ENCODE results near the gene MAP3K10.

The MAP3K10 gene

GRCh38 chr19:40238775-40239174 is 47.5 kb downstream of the MAP3K10 start:
- H3K4ac ChIP-seq (ENCODE audit: low read length): no peak overlapping the region
- DNase-seq (ENCODE audit: low spot score): no peak
- H2BK15ac ChIP-seq (ENCODE audit: low read length): no peak overlapping the region
- H3K79me1 ChIP-seq (ENCODE audit: low read depth, low read length): no peaks in the 10 kb centered on the region
- H3K23ac ChIP-seq (ENCODE audit: low read depth, low read length, poor library complexity): no peak overlapping the region
- no CpG with 5 or more reads among the region's 9 CpGs for WGBS, 2 donors (ENCODE audit: extremely low coverage in 2 of 2, insufficient read length in 2 of 2, insufficient replicate concordance in 1 of 2)
- no peaks in the 10 kb centered on the region for H3K4me1 ChIP-seq (ENCODE audit: control insufficient read depth in 2 of 2, insufficient read depth in 1 of 2, low read depth in 1 of 2, low read length in 2 of 2)
- no peak overlapping the region for H3K18ac ChIP-seq (ENCODE audit: low read length)
- H3K14ac ChIP-seq (ENCODE audit: low read length): no peak overlapping the region
- no peak overlapping the region for H2AK5ac ChIP-seq (ENCODE audit: low read depth, low read length)
- H2BK12ac ChIP-seq (ENCODE audit: low read length): no peak overlapping the region
- no peak overlapping the region for H3K27ac ChIP-seq (replicated peaks; ENCODE audit: low read length)
- no peak overlapping the region for H3K9ac ChIP-seq (ENCODE audit: low read depth, low read length, poor library complexity)
- peaks cover 45 to 86% of the 10 kb centered on the region in 2 donors for H3K36me3 ChIP-seq (replicated peaks in 1 of 2; ENCODE audit: control insufficient read depth in 2 of 2, insufficient read depth in 2 of 2, low read length in 2 of 2)
- H2AFZ ChIP-seq (ENCODE audit: low read length): no peak overlapping the region
- H3K27me3 ChIP-seq (ENCODE audit: control insufficient read depth in 3 of 3, insufficient read depth in 3 of 3, low read depth in 1 of 3, low read length in 3 of 3): no peaks in the 10 kb centered on the region
- peaks cover 0 to 2% of the 10 kb centered on the region in 2 donors for H3K9me3 ChIP-seq (replicated peaks in 1 of 2; ENCODE audit: control insufficient read depth in 2 of 2, insufficient read depth in 1 of 2, low read depth in 1 of 2, low read length in 2 of 2)
- H3K4me3 ChIP-seq (ENCODE audit: low read length in 2 of 2): no peak overlapping the region
- no peak overlapping the region for H3K4me2 ChIP-seq (ENCODE audit: insufficient read depth, low read length, poor library complexity, severe bottlenecking)
- H4K8ac ChIP-seq (ENCODE audit: low read depth, low read length): no peak overlapping the region
- H2BK120ac ChIP-seq (ENCODE audit: low read depth, low read length): no peak overlapping the region
- no peak overlapping the region for H2BK5ac ChIP-seq (ENCODE audit: low read length)
- H4K91ac ChIP-seq (ENCODE audit: low read depth, low read length, poor library complexity): no peak overlapping the region

- Histone ChIP-seq H3K9ac (ENCODE audit: low read depth, low read length, poor library complexity) (no peak overlapping the region), H2AK5ac (ENCODE audit: low read depth, low read length) (no peak overlapping the region), H3K36me3 (replicated peaks in 1 of 2; ENCODE audit: control insufficient read depth in 2 of 2, insufficient read depth in 2 of 2, low read length in 2 of 2) (peaks cover 45 to 79% of the 10 kb centered on the region in 2 donors), H3K4me2 (ENCODE audit: insufficient read depth, low read length, poor library complexity, severe bottlenecking) (no peak overlapping the region), H3K18ac (ENCODE audit: low read length) (no peak overlapping the region), H3K27ac (replicated peaks; ENCODE audit: low read length) (no peak overlapping the region), H3K27me3 (ENCODE audit: control insufficient read depth in 3 of 3, insufficient read depth in 3 of 3, low read depth in 1 of 3, low read length in 3 of 3) (no peaks in the 10 kb centered on the region), H3K79me1 (ENCODE audit: low read depth, low read length) (no peaks in the 10 kb centered on the region), H3K4me3 (ENCODE audit: low read length in 2 of 2) (no peak overlapping the region), H3K4ac (ENCODE audit: low read length) (no peak overlapping the region), H3K9me3 (replicated peaks in 1 of 2; ENCODE audit: control insufficient read depth in 2 of 2, insufficient read depth in 1 of 2, low read depth in 1 of 2, low read length in 2 of 2) (peaks cover 0 to 2% of the 10 kb centered on the region in 2 donors), H2BK120ac (ENCODE audit: low read depth, low read length) (no peak overlapping the region), H2AFZ (ENCODE audit: low read length) (no peak overlapping the region), H3K4me1 (ENCODE audit: control insufficient read depth in 2 of 2, insufficient read depth in 1 of 2, low read depth in 1 of 2, low read length in 2 of 2) (peaks cover 0 to under 1% of the 10 kb centered on the region in 2 donors), H2BK15ac (ENCODE audit: low read length) (no peak overlapping the region), H3K14ac (ENCODE audit: low read length) (no peak overlapping the region), H2BK5ac (ENCODE audit: low read length) (no peak overlapping the region), H2BK12ac (ENCODE audit: low read length) (no peak overlapping the region), H3K23ac (ENCODE audit: low read depth, low read length, poor library complexity) (no peak overlapping the region), H4K8ac (ENCODE audit: low read depth, low read length) (no peak overlapping the region), H4K91ac (ENCODE audit: low read depth, low read length, poor library complexity) (no peak overlapping the region)
- WGBS, 2 donors (ENCODE audit: extremely low coverage in 2 of 2, insufficient read length in 2 of 2, insufficient replicate concordance in 1 of 2): no CpG with 5 or more reads among the region's 12 CpGs
- DNase-seq (ENCODE audit: low spot score): no peak
Measured at GRCh38 chr19:40239415-40240226, 48.4 kb downstream of the MAP3K10 start.

GRCh38 chr19:40240332-40240731 is 49.1 kb downstream of the MAP3K10 start:
- Histone ChIP-seq H3K18ac (ENCODE audit: low read length) (no peak overlapping the region), H3K4me2 (ENCODE audit: insufficient read depth, low read length, poor library complexity, severe bottlenecking) (no peak overlapping the region), H3K23ac (ENCODE audit: low read depth, low read length, poor library complexity) (no peak overlapping the region), H3K4ac (ENCODE audit: low read length) (no peak overlapping the region), H3K4me3 (ENCODE audit: low read length in 2 of 2) (peak overlapping the region in 1 of 2 donors; percentile 35), H4K8ac (ENCODE audit: low read depth, low read length) (no peak overlapping the region), H3K9me3 (replicated peaks in 1 of 2; ENCODE audit: control insufficient read depth in 2 of 2, insufficient read depth in 1 of 2, low read depth in 1 of 2, low read length in 2 of 2) (peaks cover 0 to 2% of the 10 kb centered on the region in 2 donors), H2BK120ac (ENCODE audit: low read depth, low read length) (no peak overlapping the region), H2BK12ac (ENCODE audit: low read length) (no peak overlapping the region), H3K79me1 (ENCODE audit: low read depth, low read length) (no peaks in the 10 kb centered on the region), H3K14ac (ENCODE audit: low read length) (no peak overlapping the region), H2BK15ac (ENCODE audit: low read length) (no peak overlapping the region), H2AFZ (ENCODE audit: low read length) (no peak overlapping the region), H3K4me1 (ENCODE audit: control insufficient read depth in 2 of 2, insufficient read depth in 1 of 2, low read depth in 1 of 2, low read length in 2 of 2) (peaks cover 2 to 6% of the 10 kb centered on the region in 2 donors), H4K91ac (ENCODE audit: low read depth, low read length, poor library complexity) (no peak overlapping the region), H3K27me3 (ENCODE audit: control insufficient read depth in 3 of 3, insufficient read depth in 3 of 3, low read depth in 1 of 3, low read length in 3 of 3) (no peaks in the 10 kb centered on the region), H2BK5ac (ENCODE audit: low read length) (no peak overlapping the region), H3K9ac (ENCODE audit: low read depth, low read length, poor library complexity) (no peak overlapping the region), H3K27ac (replicated peaks; ENCODE audit: low read length) (no peak overlapping the region), H3K36me3 (replicated peaks in 1 of 2; ENCODE audit: control insufficient read depth in 2 of 2, insufficient read depth in 2 of 2, low read length in 2 of 2) (peaks cover 42 to 72% of the 10 kb centered on the region in 2 donors), H2AK5ac (ENCODE audit: low read depth, low read length) (no peak overlapping the region)
- DNase-seq (ENCODE audit: low spot score): no peak
- WGBS, 2 donors (ENCODE audit: extremely low coverage in 2 of 2, insufficient read length in 2 of 2, insufficient replicate concordance in 1 of 2): no CpG with 5 or more reads among the region's 6 CpGs

GRCh38 chr19:40241125-40241808 is 50.0 kb downstream of the MAP3K10 start:
- Histone ChIP-seq H4K91ac (ENCODE audit: low read depth, low read length, poor library complexity) (no peak overlapping the region), H3K4me1 (ENCODE audit: control insufficient read depth in 2 of 2, insufficient read depth in 1 of 2, low read depth in 1 of 2, low read length in 2 of 2) (peaks cover 2 to 7% of the 10 kb centered on the region in 2 donors), H3K14ac (ENCODE audit: low read length) (no peak overlapping the region), H3K4me3 (ENCODE audit: low read length in 2 of 2) (no peak overlapping the region), H3K18ac (ENCODE audit: low read length) (no peak overlapping the region), H2AK5ac (ENCODE audit: low read depth, low read length) (no peak overlapping the region), H2BK15ac (ENCODE audit: low read length) (no peak overlapping the region), H4K8ac (ENCODE audit: low read depth, low read length) (no peak overlapping the region), H3K79me1 (ENCODE audit: low read depth, low read length) (no peaks in the 10 kb centered on the region), H3K9me3 (replicated peaks in 1 of 2; ENCODE audit: control insufficient read depth in 2 of 2, insufficient read depth in 1 of 2, low read depth in 1 of 2, low read length in 2 of 2) (peaks cover 0 to 2% of the 10 kb centered on the region in 2 donors), H3K27ac (replicated peaks; ENCODE audit: low read length) (no peak overlapping the region), H3K36me3 (replicated peaks in 1 of 2; ENCODE audit: control insufficient read depth in 2 of 2, insufficient read depth in 2 of 2, low read length in 2 of 2) (peaks cover 36 to 62% of the 10 kb centered on the region in 2 donors), H2AFZ (ENCODE audit: low read length) (no peak overlapping the region), H2BK12ac (ENCODE audit: low read length) (no peak overlapping the region), H3K4ac (ENCODE audit: low read length) (no peak overlapping the region), H2BK120ac (ENCODE audit: low read depth, low read length) (no peak overlapping the region), H2BK5ac (ENCODE audit: low read length) (no peak overlapping the region), H3K27me3 (ENCODE audit: control insufficient read depth in 3 of 3, insufficient read depth in 3 of 3, low read depth in 1 of 3, low read length in 3 of 3) (no peaks in the 10 kb centered on the region), H3K4me2 (ENCODE audit: insufficient read depth, low read length, poor library complexity, severe bottlenecking) (no peak overlapping the region), H3K9ac (ENCODE audit: low read depth, low read length, poor library complexity) (no peak overlapping the region), H3K23ac (ENCODE audit: low read depth, low read length, poor library complexity) (no peak overlapping the region)
- no CpG with 5 or more reads among the region's 12 CpGs for WGBS, 2 donors (ENCODE audit: extremely low coverage in 2 of 2, insufficient read length in 2 of 2, insufficient replicate concordance in 1 of 2)
- DNase-seq (ENCODE audit: low spot score): no peak
